Osteoblast (primary cell): ENCODE results near the gene CCT2. TPM values are rescaled to one million over a fixed set of nuclear protein-coding genes. Genes with fewer than 3 reads are reported as not detected.

ENCODE experiments used
- DNase-seq: peaks from one replicate; pipeline ENCODE4 v3.0.0; 2011; ENCODE audit warnings: low spot score, mixed read lengths; ENCODE audit not compliant: insufficient read length; ENCODE audit errors: missing footprints
- H2AFZ ChIP-seq: 2 replicates; pipeline ENCODE4 v1.6.0; 2011; ENCODE audit warnings: mild to moderate bottlenecking, low read length
- H3K27ac ChIP-seq: 2 replicates; pipeline ENCODE4 v1.5.1; 2011; ENCODE audit warnings: mild to moderate bottlenecking, low read depth, low read length, moderate library complexity
- H3K27me3 ChIP-seq: 2 replicates; pipeline ENCODE4 v1.6.0; 2012; ENCODE audit warnings: mild to moderate bottlenecking, control low read depth, inconsistent platforms, low read length, moderate library complexity; ENCODE audit not compliant: insufficient read depth
- H3K36me3 ChIP-seq: 2 replicates; pipeline ENCODE4 v1.5.1; 2011; ENCODE audit warnings: mild to moderate bottlenecking, low read length, control low read depth, moderate library complexity; ENCODE audit not compliant: insufficient read depth
- H3K4me1 ChIP-seq: 2 replicates; pipeline ENCODE4 v1.5.1; 2011; ENCODE audit warnings: mild to moderate bottlenecking, low read length, control low read depth, moderate library complexity; ENCODE audit not compliant: insufficient read depth
- H3K4me2 ChIP-seq: 2 replicates; pipeline ENCODE4 v1.6.0; 2011; ENCODE audit warnings: mild to moderate bottlenecking, low read length; ENCODE audit not compliant: insufficient read depth
- H3K4me3 ChIP-seq: fragments of 200-600 bp; sonication (generic); 3 replicates; pipeline ENCODE4 v1.5.1; 2012; ENCODE audit warnings: mild to moderate bottlenecking, low read length, inconsistent platforms; ENCODE audit not compliant: insufficient read depth
- H3K79me2 ChIP-seq: 2 replicates; pipeline ENCODE4 v1.6.0; 2012; ENCODE audit warnings: mild to moderate bottlenecking, low read length, control low read depth, inconsistent platforms; ENCODE audit not compliant: insufficient read depth
- H3K9me3 ChIP-seq: 2 replicates; pipeline ENCODE4 v1.5.1; 2011; ENCODE audit warnings: low read depth, low read length, control low read depth
- H4K20me1 ChIP-seq: 2 replicates; pipeline ENCODE4 v1.6.0; 2012; ENCODE audit warnings: mild to moderate bottlenecking, low read length, control low read depth; ENCODE audit not compliant: insufficient read depth
- total RNA-seq: library from RNA; depleted of rRNA; stranded (reverse); fragments of >200 nt; gene quantifications from 2 replicates; pipeline ENCODE4 v1.2.3, GENCODE V29; 2012
- TF ChIP-seq, protein P1 (sequence below): IDR thresholded peaks from 2 replicates; pipeline ENCODE4 v1.5.1; 2011; ENCODE audit warnings: mild to moderate bottlenecking, low read depth, low read length, moderate library complexity; ENCODE audit errors: extremely low read depth

The CCT2 gene
- total RNA-seq, 1 donor = 187 TPM

DNA sequence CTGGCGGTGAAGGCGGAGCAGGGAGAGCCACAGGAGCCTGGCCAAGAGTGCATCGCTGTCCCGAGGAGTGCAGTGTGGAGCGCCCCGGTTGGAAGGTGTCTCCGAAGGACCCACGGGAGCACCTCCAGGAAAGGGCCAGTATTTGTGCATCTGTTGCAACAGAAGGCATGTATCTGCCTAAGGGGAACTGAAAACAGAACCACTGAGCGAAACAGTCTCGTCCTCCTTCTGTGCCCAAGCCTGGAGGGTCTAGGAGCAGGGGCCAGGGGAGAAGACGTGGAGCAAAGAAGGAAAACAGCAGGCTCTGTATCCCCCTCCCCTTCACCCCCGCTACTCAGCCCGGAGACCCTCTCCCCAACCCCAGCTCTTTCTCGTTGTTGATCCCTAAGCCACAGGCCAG, 30.8 kb downstream of the CCT2 start:
- TF ChIP-seq, protein P1, sequence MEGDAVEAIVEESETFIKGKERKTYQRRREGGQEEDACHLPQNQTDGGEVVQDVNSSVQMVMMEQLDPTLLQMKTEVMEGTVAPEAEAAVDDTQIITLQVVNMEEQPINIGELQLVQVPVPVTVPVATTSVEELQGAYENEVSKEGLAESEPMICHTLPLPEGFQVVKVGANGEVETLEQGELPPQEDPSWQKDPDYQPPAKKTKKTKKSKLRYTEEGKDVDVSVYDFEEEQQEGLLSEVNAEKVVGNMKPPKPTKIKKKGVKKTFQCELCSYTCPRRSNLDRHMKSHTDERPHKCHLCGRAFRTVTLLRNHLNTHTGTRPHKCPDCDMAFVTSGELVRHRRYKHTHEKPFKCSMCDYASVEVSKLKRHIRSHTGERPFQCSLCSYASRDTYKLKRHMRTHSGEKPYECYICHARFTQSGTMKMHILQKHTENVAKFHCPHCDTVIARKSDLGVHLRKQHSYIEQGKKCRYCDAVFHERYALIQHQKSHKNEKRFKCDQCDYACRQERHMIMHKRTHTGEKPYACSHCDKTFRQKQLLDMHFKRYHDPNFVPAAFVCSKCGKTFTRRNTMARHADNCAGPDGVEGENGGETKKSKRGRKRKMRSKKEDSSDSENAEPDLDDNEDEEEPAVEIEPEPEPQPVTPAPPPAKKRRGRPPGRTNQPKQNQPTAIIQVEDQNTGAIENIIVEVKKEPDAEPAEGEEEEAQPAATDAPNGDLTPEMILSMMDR = no peak
- Histone ChIP-seq H3K9me3 (no peaks in the 10 kb centered on the region), H3K4me1 (no peaks in the 10 kb centered on the region), H2AFZ (no peak overlapping the region), H3K27me3 (peaks cover 5% of the 10 kb centered on the region), H3K4me2 (no peak overlapping the region), H4K20me1 (no peaks in the 10 kb centered on the region), H3K36me3 (no peaks in the 10 kb centered on the region), H3K4me3 (no peak overlapping the region), H3K79me2 (no peaks in the 10 kb centered on the region), H3K27ac (no peak overlapping the region)
- no peak for DNase-seq

- TF ChIP-seq, protein P1 = no peak
- no peaks in the 10 kb centered on the region for H4K20me1 ChIP-seq
- H3K4me1 ChIP-seq = no peaks in the 10 kb centered on the region
- H3K79me2 ChIP-seq = no peaks in the 10 kb centered on the region
- no peaks in the 10 kb centered on the region for H3K9me3 ChIP-seq
- no peak for DNase-seq
- H3K4me2 ChIP-seq = no peak overlapping the region
- no peaks in the 10 kb centered on the region for H3K36me3 ChIP-seq
- no peak overlapping the region for H3K4me3 ChIP-seq
- H3K27me3 ChIP-seq = peaks cover 2% of the 10 kb centered on the region
- no peak overlapping the region for H2AFZ ChIP-seq
- H3K27ac ChIP-seq = no peak overlapping the region
Observed at GRCh38 chr12:69619050-69619449, 33.8 kb downstream of the CCT2 start.

DNA sequence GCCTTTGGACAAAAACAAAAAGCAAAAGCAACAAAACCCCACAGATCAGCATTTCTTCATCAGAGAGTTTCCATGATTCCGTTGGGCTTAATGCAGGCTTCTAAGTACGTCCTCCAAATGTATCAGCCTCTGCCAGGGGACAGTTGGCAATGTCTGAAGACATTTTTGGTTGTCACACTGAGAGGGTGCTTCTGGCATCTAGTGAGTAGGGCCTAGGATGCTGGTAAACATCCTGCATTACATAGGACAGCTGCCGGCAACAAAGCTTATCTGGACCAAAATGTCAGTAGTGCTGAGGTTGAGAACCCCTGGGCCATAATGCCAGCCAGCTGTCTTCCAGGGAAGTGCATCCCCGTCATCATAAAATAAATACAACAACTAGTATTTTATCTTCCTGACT, 34.8 kb downstream of the CCT2 start:
- no peak for DNase-seq

DNA sequence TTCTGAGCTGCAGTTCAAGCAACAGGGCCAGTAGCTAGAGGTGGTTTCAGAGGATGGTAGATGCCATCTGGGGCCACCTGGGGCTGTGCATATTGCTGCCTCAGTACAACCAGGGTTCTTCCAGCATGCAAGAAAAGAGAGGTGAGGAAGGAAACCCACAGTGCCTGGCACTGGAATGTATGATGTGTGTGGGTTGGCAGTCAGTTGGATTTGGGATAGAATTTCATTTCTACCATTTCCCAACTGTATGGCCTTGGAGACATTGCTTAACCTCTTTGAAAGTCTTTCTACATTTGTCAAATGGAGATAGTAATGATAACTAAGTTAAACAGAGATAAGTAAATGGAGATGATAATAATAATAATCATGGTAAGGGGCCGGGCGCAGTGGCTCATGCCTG, 35.7 kb downstream of the CCT2 start:
- H3K4me1 ChIP-seq = no peaks in the 10 kb centered on the region
- H3K4me2 ChIP-seq = no peak overlapping the region
- H3K79me2 ChIP-seq = no peaks in the 10 kb centered on the region
- TF ChIP-seq, protein P1 = no peak
- H3K9me3 ChIP-seq = no peaks in the 10 kb centered on the region
- no peak overlapping the region for H2AFZ ChIP-seq
- no peak overlapping the region for H3K27ac ChIP-seq
- no peaks in the 10 kb centered on the region for H4K20me1 ChIP-seq
- no peak overlapping the region for H3K4me3 ChIP-seq
- H3K27me3 ChIP-seq = peaks cover 2% of the 10 kb centered on the region
- no peak for DNase-seq
- no peaks in the 10 kb centered on the region for H3K36me3 ChIP-seq

More for the DNA sequence above, 34.8 kb downstream of the CCT2 start:
- H3K36me3 ChIP-seq = no peaks in the 10 kb centered on the region
- no peaks in the 10 kb centered on the region for H3K79me2 ChIP-seq
- no peaks in the 10 kb centered on the region for H3K4me1 ChIP-seq
- peaks cover 2% of the 10 kb centered on the region for H3K27me3 ChIP-seq
- TF ChIP-seq, protein P1 = no peak
- no peak overlapping the region for H3K27ac ChIP-seq
- H3K9me3 ChIP-seq = no peaks in the 10 kb centered on the region
- H2AFZ ChIP-seq = no peak overlapping the region
- H3K4me3 ChIP-seq = no peak overlapping the region
- no peaks in the 10 kb centered on the region for H4K20me1 ChIP-seq
- no peak overlapping the region for H3K4me2 ChIP-seq
